NCI-H446 (cell line): ENCODE data around the gene REV3L.
A peak's percentile ranks its signal among the peaks of the same experiment; 100 is the strongest.
"Not testable (repeated sequence)": the region's sequence is repeated elsewhere in the genome, so short reads cannot be mapped to it uniquely, and the experiment has no call there.

ENCODE experiments used
- DNase-seq, 2 experiments: peaks; one replicate each; lab custom pipeline; 2025; lab: John Stamatoyannopoulos, UW

The REV3L gene

GRCh38 chr6:111377558-111378120, 105.4 kb downstream of the REV3L start:
- DNase-seq, result no peak

GRCh38 chr6:111367393-111368088, 115.5 kb downstream of the REV3L start:
- peak in 1 of 2 experiments; percentile 30 for DNase-seq

- DNase-seq, result peak; percentile 5 to 29
Measured at GRCh38 chr6:111361648-111362047, 121.4 kb downstream of the REV3L start.

- no peak for DNase-seq
Measured at GRCh38 chr6:111358454-111358853, 124.6 kb downstream of the REV3L start.

- DNase-seq, result no peak
Measured at GRCh38 chr6:111357705-111358104, 125.3 kb downstream of the REV3L start.

- no peak for DNase-seq
Measured at GRCh38 chr6:111356551-111356950, 126.5 kb downstream of the REV3L start.

GRCh38 chr6:111354758-111355555, 128.1 kb downstream of the REV3L start:
- DNase-seq, result no peak

- DNase-seq, result no peak
Measured at GRCh38 chr6:111353912-111354462, 129.0 kb downstream of the REV3L start.

- DNase-seq, result no peak
Measured at GRCh38 chr6:111347589-111347988, 135.4 kb downstream of the REV3L start.

GRCh38 chr6:111342913-111343312, 140.1 kb downstream of the REV3L start:
- DNase-seq, result no peak

- no peak for DNase-seq
Measured at GRCh38 chr6:111339294-111339693, 143.7 kb downstream of the REV3L start.

GRCh38 chr6:111338843-111339242, 144.2 kb downstream of the REV3L start:
- DNase-seq, result no peak

GRCh38 chr6:111337829-111338236, 145.2 kb downstream of the REV3L start:
- DNase-seq, result no peak

- DNase-seq, result no peak
Measured at GRCh38 chr6:111329882-111330633, 153.0 kb downstream of the REV3L start.

GRCh38 chr6:111326563-111326962, 156.5 kb downstream of the REV3L start:
- no peak for DNase-seq

- no peak for DNase-seq
Measured at GRCh38 chr6:111322145-111322544, 160.9 kb downstream of the REV3L start.

GRCh38 chr6:111307950-111308349, 175.1 kb downstream of the REV3L start:
- DNase-seq, result not testable (repeated sequence)

- no peak for DNase-seq
Measured at GRCh38 chr6:111307275-111307858, 175.7 kb downstream of the REV3L start.

GRCh38 chr6:111306104-111306888, 176.7 kb downstream of the REV3L start:
- no peak for DNase-seq

- no peak for DNase-seq
Measured at GRCh38 chr6:111301946-111302345, 181.1 kb downstream of the REV3L start.
